ENCODE data around the gene RALGDS. TPM values are rescaled to one million over a fixed set of nuclear protein-coding genes. Genes with fewer than 3 reads are reported as not detected.
"Not testable (repeated sequence)": the region's sequence is repeated elsewhere in the genome, so short reads cannot be mapped to it uniquely, and the experiment has no call there.

Gene RALGDS
- total RNA-seq, 1 donor from 2014 or later, result 94.4 TPM

DNA sequence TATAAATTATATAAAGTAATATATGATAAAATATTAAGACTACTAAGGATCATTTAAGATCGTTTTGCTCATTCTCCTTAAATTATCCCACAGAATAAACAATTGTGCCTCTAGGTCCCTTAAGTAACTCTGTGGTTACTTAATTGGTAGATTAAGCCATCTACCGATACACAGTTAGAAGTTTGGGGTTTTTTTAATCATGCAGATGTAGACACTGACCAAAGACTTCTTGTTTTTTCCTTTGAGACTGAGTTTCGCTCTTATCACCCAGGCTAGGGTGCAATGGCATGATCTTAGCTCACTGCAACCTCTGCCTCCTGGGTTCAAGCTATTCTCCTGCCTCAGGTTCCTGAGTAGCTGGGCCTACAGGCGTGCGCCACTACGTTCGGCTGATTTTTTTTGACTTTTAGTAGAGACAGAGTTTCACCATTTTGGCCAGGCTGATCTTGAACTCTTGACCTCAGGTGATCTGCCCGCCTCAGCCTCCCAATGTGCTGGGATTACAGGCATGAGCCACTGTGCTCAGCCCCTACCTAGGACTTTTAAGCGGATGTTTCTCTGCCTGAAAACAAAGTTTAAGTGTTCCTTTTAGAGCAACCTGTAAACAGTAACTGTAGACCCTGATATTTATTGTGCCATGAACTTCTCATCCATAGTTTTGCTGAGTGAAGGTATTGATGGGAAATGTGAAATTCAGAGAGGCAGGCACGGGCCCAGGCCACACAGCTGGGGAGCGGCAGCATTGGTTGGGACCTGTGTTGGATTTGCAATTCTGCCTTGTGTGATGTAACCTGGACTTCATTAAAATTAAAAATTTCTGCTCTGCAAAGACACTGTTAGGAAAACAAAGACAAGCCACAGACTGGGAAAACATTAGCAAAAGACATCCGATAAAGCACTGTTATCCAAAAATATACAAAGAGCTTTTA, 47.7 kb downstream of the RALGDS start:
- H3K4me3 Mint-ChIP-seq, result no peak overlapping the region
- H3K36me3 Mint-ChIP-seq (ENCODE audit: low read depth), result peaks cover 3% of the 10 kb centered on the region
- peaks cover 7% of the 10 kb centered on the region for H3K27me3 Mint-ChIP-seq (ENCODE audit: insufficient read depth)
- no peaks in the 10 kb centered on the region for H3K9me3 Mint-ChIP-seq
- intact Hi-C loops (cut with micrococcal nuclease), result no loop called here
- no peaks in the 10 kb centered on the region for H3K4me1 Mint-ChIP-seq (ENCODE audit: low read depth)
- DNase-seq (ENCODE audit: low spot score), result no peak
- H3K27ac Mint-ChIP-seq, result no peak overlapping the region

DNA sequence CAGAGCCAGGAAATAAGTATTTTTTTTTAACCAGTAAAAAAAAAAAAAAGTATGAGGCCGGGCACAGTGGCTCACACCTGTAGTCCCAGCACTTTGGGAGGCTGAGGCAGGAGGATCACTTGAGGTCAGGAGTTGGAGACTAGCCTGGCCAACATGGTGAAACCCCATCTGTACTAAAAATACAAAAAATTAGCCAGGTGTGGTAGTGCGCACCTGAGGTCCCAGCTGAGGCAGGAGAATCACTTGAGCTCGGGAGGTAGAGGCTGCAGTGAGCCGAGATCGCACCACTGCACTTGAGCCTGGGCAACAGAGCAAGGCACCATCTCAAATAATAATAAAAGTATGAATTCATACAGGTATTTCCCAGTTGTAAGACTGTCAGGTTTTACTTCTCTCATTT, 48.8 kb downstream of the RALGDS start:
- DNase-seq (ENCODE audit: low spot score); H3K9me3 Mint-ChIP-seq; H3K27ac Mint-ChIP-seq; H3K4me1 Mint-ChIP-seq (ENCODE audit: low read depth); intact Hi-C loops (cut with micrococcal nuclease); H3K36me3 Mint-ChIP-seq (ENCODE audit: low read depth); H3K4me3 Mint-ChIP-seq; H3K27me3 Mint-ChIP-seq (ENCODE audit: insufficient read depth): not testable (repeated sequence)

DNA sequence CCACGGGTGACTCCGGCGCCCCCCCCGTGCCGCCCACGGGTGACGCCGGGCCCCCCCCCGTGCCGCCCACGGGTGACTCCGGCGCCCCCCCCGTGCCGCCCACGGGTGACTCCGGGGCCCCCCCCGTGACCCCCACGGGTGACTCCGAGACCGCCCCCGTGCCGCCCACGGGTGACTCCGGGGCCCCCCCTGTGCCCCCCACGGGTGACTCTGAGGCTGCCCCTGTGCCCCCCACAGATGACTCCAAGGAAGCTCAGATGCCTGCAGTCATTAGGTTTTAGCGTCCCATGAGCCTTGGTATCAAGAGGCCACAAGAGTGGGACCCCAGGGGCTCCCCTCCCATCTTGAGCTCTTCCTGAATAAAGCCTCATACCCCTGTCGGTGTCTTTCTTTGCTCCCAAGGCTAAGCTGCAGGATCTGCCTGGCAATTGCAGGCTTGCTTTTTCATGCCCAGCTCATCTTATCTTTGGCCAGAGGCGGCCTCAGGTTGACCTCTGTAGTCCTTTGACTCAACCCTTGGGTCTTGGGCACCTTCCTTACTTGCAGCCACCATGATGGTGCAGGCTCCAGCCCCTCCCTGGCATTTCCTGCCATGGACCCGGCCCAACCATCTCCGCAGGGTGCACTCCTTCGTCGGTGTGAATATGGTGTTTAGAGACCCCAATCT, 49.4 kb downstream of the RALGDS start:
- Mint-ChIP-seq H3K27ac (peak overlapping the region; percentile 81), H3K9me3 (no peaks in the 10 kb centered on the region), H3K4me1 (ENCODE audit: low read depth) (no peaks in the 10 kb centered on the region), H3K4me3 (no peak overlapping the region), H3K27me3 (ENCODE audit: insufficient read depth) (peaks cover 7% of the 10 kb centered on the region), H3K36me3 (ENCODE audit: low read depth) (peaks cover 3% of the 10 kb centered on the region)
- no peak for DNase-seq (ENCODE audit: low spot score)
- intact Hi-C loops (cut with micrococcal nuclease), result no loop called here

DNA sequence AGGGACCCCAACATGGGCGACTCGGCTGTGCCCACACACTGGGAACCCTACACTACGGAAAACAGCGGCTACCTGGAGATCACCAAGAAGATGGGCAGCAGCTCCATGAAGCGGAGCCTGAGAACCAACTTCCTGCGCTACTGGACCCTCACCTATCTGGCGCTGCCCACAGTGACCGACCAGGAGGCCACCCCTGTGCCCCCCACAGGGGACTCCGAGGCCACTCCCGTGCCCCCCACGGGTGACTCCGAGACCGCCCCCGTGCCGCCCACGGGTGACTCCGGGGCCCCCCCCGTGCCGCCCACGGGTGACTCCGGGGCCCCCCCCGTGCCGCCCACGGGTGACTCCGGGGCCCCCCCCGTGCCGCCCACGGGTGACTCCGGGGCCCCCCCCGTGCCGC, 50.1 kb downstream of the RALGDS start:
- H3K27me3 Mint-ChIP-seq (ENCODE audit: insufficient read depth); DNase-seq (ENCODE audit: low spot score); H3K4me1 Mint-ChIP-seq (ENCODE audit: low read depth); intact Hi-C loops (cut with micrococcal nuclease); H3K36me3 Mint-ChIP-seq (ENCODE audit: low read depth); H3K9me3 Mint-ChIP-seq; H3K4me3 Mint-ChIP-seq; H3K27ac Mint-ChIP-seq: not testable (repeated sequence)

DNA sequence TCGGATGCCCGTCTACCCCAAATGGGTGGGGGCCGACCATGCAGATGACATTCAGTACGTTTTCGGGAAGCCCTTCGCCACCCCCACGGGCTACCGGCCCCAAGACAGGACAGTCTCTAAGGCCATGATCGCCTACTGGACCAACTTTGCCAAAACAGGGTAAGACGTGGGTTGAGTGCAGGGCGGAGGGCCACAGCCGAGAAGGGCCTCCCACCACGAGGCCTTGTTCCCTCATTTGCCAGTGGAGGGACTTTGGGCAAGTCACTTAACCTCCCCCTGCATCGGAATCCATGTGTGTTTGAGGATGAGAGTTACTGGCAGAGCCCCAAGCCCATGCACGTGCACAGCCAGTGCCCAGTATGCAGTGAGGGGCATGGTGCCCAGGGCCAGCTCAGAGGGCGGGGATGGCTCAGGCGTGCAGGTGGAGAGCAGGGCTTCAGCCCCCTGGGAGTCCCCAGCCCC, 50.5 kb downstream of the RALGDS start:
- H3K27me3 Mint-ChIP-seq (ENCODE audit: insufficient read depth); H3K4me3 Mint-ChIP-seq; intact Hi-C loops (cut with micrococcal nuclease); DNase-seq (ENCODE audit: low spot score); H3K36me3 Mint-ChIP-seq (ENCODE audit: low read depth); H3K9me3 Mint-ChIP-seq; H3K27ac Mint-ChIP-seq; H3K4me1 Mint-ChIP-seq (ENCODE audit: low read depth): not testable (repeated sequence)

DNA sequence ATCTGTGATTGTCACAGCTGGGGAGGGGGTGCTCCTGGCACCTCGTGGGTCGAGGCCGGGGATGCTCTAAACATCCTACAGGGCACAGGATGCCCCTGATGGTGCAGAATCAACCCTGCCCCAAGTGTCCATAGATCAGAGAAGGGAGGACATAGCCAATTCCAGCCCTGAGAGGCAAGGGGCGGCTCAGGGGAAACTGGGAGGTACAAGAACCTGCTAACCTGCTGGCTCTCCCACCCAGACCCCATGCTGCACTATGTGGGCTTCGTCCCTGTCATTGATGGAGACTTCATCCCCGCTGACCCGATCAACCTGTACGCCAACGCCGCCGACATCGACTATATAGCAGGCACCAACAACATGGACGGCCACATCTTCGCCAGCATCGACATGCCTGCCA, 52.6 kb downstream of the RALGDS start:
- H3K27ac Mint-ChIP-seq; H3K4me1 Mint-ChIP-seq (ENCODE audit: low read depth); DNase-seq (ENCODE audit: low spot score); intact Hi-C loops (cut with micrococcal nuclease); H3K9me3 Mint-ChIP-seq; H3K36me3 Mint-ChIP-seq (ENCODE audit: low read depth); H3K4me3 Mint-ChIP-seq; H3K27me3 Mint-ChIP-seq (ENCODE audit: insufficient read depth): not testable (repeated sequence)

DNA sequence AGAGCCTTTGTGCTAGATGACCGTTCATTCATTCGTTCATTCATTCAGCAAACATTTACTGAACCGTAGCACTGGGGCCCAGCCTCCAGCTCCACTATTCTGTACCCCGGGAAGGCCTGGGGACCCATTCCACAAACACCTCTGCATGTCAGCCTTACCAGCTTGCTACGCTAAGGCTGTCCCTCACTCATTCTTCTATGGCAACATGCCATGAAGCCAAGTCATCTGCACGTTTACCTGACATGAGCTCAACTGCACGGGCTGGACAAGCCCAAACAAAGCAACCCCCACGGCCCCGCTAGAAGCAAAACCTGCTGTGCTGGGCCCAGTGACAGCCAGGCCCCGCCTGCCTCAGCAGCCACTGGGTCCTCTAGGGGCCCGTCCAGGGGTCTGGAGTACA, 53.2 kb downstream of the RALGDS start:
- Mint-ChIP-seq H3K4me1 (ENCODE audit: low read depth) (no peaks in the 10 kb centered on the region), H3K4me3 (no peak overlapping the region), H3K27ac (no peak overlapping the region), H3K27me3 (ENCODE audit: insufficient read depth) (no peaks in the 10 kb centered on the region), H3K36me3 (ENCODE audit: low read depth) (peaks cover 3% of the 10 kb centered on the region), H3K9me3 (no peaks in the 10 kb centered on the region)
- no peak for DNase-seq (ENCODE audit: low spot score)
- intact Hi-C loops (cut with micrococcal nuclease), result no loop called here

DNA sequence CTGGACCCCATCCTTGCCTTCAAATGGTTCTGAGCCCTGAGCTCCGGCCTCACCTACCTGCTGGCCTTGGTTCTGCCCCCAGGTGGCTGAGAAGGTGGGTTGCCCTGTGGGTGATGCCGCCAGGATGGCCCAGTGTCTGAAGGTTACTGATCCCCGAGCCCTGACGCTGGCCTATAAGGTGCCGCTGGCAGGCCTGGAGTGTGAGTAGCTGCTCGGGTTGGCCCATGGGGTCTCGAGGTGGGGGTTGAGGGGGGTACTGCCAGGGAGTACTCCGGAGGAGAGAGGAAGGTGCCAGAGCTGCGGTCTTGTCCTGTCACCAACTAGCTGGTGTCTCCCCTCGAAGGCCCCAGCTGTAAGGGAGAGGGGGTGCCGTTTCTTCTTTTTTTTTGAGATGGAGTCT, 54.0 kb downstream of the RALGDS start:
- Mint-ChIP-seq H3K27me3 (ENCODE audit: insufficient read depth) (no peaks in the 10 kb centered on the region), H3K4me3 (no peak overlapping the region), H3K36me3 (ENCODE audit: low read depth) (peaks cover 3% of the 10 kb centered on the region), H3K4me1 (ENCODE audit: low read depth) (no peaks in the 10 kb centered on the region), H3K27ac (no peak overlapping the region), H3K9me3 (no peaks in the 10 kb centered on the region)
- no peak for DNase-seq (ENCODE audit: low spot score)
- intact Hi-C loops (cut with micrococcal nuclease), result no loop called here

DNA sequence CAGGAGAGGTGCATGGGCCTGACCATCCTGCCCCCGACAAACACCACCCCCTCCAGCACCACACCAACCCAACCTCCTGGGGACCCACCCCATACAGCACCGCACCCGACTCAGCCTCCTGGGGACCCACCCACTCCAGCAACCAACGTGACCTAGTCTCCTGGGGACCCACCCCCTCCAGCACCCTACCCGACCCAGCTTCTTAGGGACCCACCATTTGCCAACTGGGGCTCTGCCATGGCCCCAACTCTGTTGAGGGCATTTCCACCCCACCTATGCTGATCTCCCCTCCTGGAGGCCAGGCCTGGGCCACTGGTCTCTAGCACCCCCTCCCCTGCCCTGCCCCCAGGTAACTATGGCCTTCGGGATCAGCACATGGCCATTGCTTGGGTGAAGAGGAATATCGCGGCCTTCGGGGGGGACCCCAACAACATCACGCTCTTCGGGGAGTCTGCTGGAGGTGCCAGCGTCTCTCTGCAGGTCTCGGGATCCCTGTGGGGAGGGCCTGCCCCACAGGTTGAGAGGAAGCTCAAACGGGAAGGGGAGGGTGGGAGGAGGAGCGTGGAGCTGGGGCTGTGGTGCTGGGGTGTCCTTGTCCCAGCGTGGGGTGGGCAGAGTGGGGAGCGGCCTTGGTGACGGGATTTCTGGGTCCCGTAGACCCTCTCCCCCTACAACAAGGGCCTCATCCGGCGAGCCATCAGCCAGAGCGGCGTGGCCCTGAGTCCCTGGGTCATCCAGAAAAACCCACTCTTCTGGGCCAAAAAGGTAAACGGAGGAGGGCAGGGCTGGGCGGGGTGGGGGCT, 54.7 kb downstream of the RALGDS start:
- Mint-ChIP-seq H3K4me3 (no peak overlapping the region), H3K4me1 (ENCODE audit: low read depth) (no peaks in the 10 kb centered on the region), H3K27ac (no peak overlapping the region), H3K27me3 (ENCODE audit: insufficient read depth) (no peaks in the 10 kb centered on the region), H3K36me3 (ENCODE audit: low read depth) (no peaks in the 10 kb centered on the region), H3K9me3 (no peaks in the 10 kb centered on the region)
- no peak for DNase-seq (ENCODE audit: low spot score)
- intact Hi-C loops (cut with micrococcal nuclease), result no loop called here

DNA sequence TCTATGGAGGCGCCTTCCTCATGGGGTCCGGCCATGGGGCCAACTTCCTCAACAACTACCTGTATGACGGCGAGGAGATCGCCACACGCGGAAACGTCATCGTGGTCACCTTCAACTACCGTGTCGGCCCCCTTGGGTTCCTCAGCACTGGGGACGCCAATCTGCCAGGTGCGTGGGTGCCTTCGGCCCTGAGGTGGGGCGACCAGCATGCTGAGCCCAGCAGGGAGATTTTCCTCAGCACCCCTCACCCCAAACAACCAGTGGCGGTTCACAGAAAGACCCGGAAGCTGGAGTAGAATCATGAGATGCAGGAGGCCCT, 56.0 kb downstream of the RALGDS start:
- Mint-ChIP-seq H3K4me1 (ENCODE audit: low read depth) (peaks cover 6% of the 10 kb centered on the region), H3K27me3 (ENCODE audit: insufficient read depth) (no peaks in the 10 kb centered on the region), H3K27ac (no peak overlapping the region), H3K36me3 (ENCODE audit: low read depth) (no peaks in the 10 kb centered on the region), H3K4me3 (no peak overlapping the region), H3K9me3 (no peaks in the 10 kb centered on the region)
- intact Hi-C loops (cut with micrococcal nuclease), result no loop called here
- DNase-seq (ENCODE audit: low spot score), result no peak

DNA sequence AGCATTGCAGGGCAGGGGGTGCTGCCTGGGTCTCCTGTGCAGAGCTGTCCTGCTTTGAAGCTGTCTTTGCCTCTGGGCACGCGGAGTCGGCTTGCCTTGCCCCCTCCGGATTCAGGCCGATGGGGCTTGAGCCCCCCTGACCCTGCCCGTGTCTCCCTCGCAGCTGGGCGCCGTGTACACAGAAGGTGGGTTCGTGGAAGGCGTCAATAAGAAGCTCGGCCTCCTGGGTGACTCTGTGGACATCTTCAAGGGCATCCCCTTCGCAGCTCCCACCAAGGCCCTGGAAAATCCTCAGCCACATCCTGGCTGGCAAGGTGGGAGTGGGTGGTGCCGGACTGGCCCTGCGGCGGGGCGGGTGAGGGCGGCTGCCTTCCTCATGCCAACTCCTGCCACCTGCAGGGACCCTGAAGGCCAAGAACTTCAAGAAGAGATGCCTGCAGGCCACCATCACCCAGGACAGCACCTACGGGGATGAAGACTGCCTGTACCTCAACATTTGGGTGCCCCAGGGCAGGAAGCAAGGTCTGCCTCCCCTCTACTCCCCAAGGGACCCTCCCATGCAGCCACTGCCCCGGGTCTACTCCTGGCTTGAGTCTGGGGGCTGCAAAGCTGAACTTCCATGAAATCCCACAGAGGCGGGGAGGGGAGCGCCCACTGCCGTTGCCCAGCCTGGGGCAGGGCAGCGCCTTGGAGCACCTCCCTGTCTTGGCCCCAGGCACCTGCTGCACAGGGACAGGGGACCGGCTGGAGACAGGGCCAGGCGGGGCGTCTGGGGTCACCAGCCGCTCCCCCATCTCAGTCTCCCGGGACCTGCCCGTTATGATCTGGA, 56.6 kb downstream of the RALGDS start:
- intact Hi-C loops (cut with micrococcal nuclease), result no loop called here
- no peak for DNase-seq (ENCODE audit: low spot score)
- Mint-ChIP-seq H3K9me3 (no peaks in the 10 kb centered on the region), H3K27ac (no peak overlapping the region), H3K27me3 (ENCODE audit: insufficient read depth) (no peaks in the 10 kb centered on the region), H3K36me3 (ENCODE audit: low read depth) (no peaks in the 10 kb centered on the region), H3K4me1 (ENCODE audit: low read depth) (peaks cover 11% of the 10 kb centered on the region), H3K4me3 (no peak overlapping the region)

DNA sequence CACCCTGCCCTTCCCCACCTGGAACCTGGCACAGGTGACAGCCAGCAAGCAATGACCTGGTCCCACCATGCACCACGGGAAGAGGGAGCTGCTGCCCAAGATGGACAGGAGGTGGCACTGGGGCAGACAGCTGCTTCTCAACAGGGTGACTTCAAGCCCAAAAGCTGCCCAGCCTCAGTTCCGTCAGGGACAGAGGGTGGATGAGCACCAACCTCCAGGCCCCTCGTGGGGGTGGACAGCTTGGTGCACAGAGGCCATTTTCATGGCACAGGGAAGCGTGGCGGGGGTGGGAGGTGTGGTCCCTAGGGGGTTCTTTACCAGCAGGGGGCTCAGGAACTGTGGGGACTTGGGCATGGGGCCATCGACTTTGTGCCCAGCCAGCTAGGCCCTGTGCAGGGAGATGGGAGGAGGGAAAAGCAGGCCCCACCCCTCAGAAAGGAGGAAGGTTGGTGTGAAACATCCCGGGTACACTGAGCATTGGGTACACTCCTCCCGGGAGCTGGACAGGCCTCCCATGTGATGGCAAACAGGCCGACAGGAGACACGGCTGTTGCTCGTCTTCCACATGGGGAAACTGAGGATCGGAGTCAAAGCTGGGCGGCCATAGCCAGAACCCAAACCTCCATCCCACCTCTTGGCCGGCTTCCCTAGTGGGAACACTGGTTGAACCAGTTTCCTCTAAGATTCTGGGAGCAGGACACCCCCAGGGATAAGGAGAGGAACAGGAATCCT, 57.4 kb downstream of the RALGDS start:
- H3K9me3 Mint-ChIP-seq, result no peaks in the 10 kb centered on the region
- intact Hi-C loops (cut with micrococcal nuclease), result no loop called here
- peaks cover 19% of the 10 kb centered on the region for H3K4me1 Mint-ChIP-seq (ENCODE audit: low read depth)
- peaks cover 5% of the 10 kb centered on the region for H3K36me3 Mint-ChIP-seq (ENCODE audit: low read depth)
- no peak for DNase-seq (ENCODE audit: low spot score)
- no peaks in the 10 kb centered on the region for H3K27me3 Mint-ChIP-seq (ENCODE audit: insufficient read depth)
- no peak overlapping the region for H3K4me3 Mint-ChIP-seq
- H3K27ac Mint-ChIP-seq, result no peak overlapping the region

Measured in activated T-helper 1 cell treated with anti-CD3 and anti-CD28 coated beads, Interleukin-12 subunit alpha, Interleukin-12 subunit beta, Interleukin-2, Interleukin-4 antibody, amounts not matched to agents 30 ng/mL and 10 ng/mL and 1 ng/mL, durations not matched to agents 14 hours and 24 hours and 36 hours (primary cell).